Hepatocyte (in vitro differentiated cells): ENCODE measurements around the gene MPZL2. TPM values are rescaled to one million over a fixed set of nuclear protein-coding genes. Genes with fewer than 3 reads are reported as not detected.

Experiments
- DNase-seq: peaks from one replicate; pipeline ENCODE4 v3.0.0-alpha.2; 2016; ENCODE audit warnings: low spot score
- H2AFZ ChIP-seq: fragments of 200-600 bp; sonication (generic); 2 replicates; pipeline ENCODE4 v1.6.0; 2016; ENCODE audit warnings: antibody characterized with exemption, mild to moderate bottlenecking
- H3K27ac ChIP-seq: fragments of 200-600 bp; sonication (generic); 2 replicates; pipeline ENCODE4 v1.5.1; 2016; ENCODE audit warnings: mild to moderate bottlenecking
- H3K27me3 ChIP-seq: fragments of 200-600 bp; sonication (generic); 2 replicates; pipeline ENCODE4 v1.6.1; 2016
- H3K36me3 ChIP-seq: fragments of 200-600 bp; sonication (generic); replicated peaks from 2 replicates; pipeline ENCODE4 v1.5.1; 2016; ENCODE audit warnings: low read depth; ENCODE audit not compliant: insufficient read depth
- H3K4me1 ChIP-seq: fragments of 200-600 bp; sonication (generic); 2 replicates; pipeline ENCODE4 v1.5.1; 2016; ENCODE audit warnings: mild to moderate bottlenecking, moderate library complexity; ENCODE audit not compliant: insufficient read depth
- H3K4me2 ChIP-seq: fragments of 200-600 bp; sonication (generic); 2 replicates; pipeline ENCODE4 v1.6.0; 2016
- H3K4me3 ChIP-seq: fragments of 200-600 bp; sonication (generic); 2 replicates; pipeline ENCODE4 v1.5.1; 2016; ENCODE audit warnings: mild to moderate bottlenecking
- H3K79me2 ChIP-seq: fragments of 200-600 bp; sonication (generic); 2 replicates; pipeline ENCODE4 v1.6.0; 2017; ENCODE audit warnings: mild to moderate bottlenecking
- H3K9me2 ChIP-seq: fragments of 200-600 bp; sonication (generic); replicated peaks from 2 replicates; pipeline ENCODE4 v1.6.0; 2017; ENCODE audit warnings: mild to moderate bottlenecking; ENCODE audit not compliant: insufficient read depth
- H3K9me3 ChIP-seq: fragments of 200-600 bp; sonication (generic); 2 replicates; pipeline ENCODE4 v1.5.1; 2016; ENCODE audit warnings: low read depth, mild to moderate bottlenecking
- H4K20me1 ChIP-seq: fragments of 200-600 bp; sonication (generic); 2 replicates; pipeline ENCODE4 v1.6.0; 2016; ENCODE audit warnings: mild to moderate bottlenecking; ENCODE audit not compliant: insufficient read depth, poor library complexity, severe bottlenecking
- EZH2 ChIP-seq: fragments of 200-600 bp; sonication (generic); IDR thresholded peaks from 2 replicates; pipeline ENCODE4 v1.6.1; 2016; ENCODE audit warnings: antibody characterized with exemption, mild to moderate bottlenecking, borderline replicate concordance
- EZH2phosphoT487 ChIP-seq: fragments of 200-600 bp; sonication (generic); IDR thresholded peaks from one replicate; pipeline ENCODE4 v1.6.1; 2018; ENCODE audit warnings: antibody characterized with exemption, mild to moderate bottlenecking, low read depth, moderate library complexity; ENCODE audit not compliant: unreplicated experiment, severe bottlenecking
- WGBS: methylation state at CpG from one replicate; pipeline ENCODE4 v1.1.6; 2016; ENCODE audit warnings: low lambda C conversion rate; ENCODE audit errors: missing lambda C conversion rate; 5-methylcytosine and 5-hydroxymethylcytosine counted together
- polyA plus RNA-seq: library from polyadenylated mRNA; unstranded; fragments of >200 nt; fragmentation: Nextera tagmentation; extraction: Ambion mirVana; gene quantifications from 2 replicates; pipeline ENCODE4 v1.2.1, GENCODE V29; 2016
- total RNA-seq: library from RNA; depleted of rRNA; stranded (reverse); fragments of >200 nt; gene quantifications from 2 replicates; pipeline ENCODE4 v1.2.3, GENCODE V29; 2014
- TF ChIP-seq, protein P1 (sequence below): fragments of 200-600 bp; sonication (generic); IDR thresholded peaks from 2 replicates; pipeline ENCODE4 v1.5.1; 2016; ENCODE audit warnings: antibody characterized with exemption, mild to moderate bottlenecking; ENCODE audit not compliant: poor library complexity

The MPZL2 gene
- total and polyA plus RNA-seq, 2 experiments from 2014 or later: 47.2 to 48.0 TPM

DNA sequence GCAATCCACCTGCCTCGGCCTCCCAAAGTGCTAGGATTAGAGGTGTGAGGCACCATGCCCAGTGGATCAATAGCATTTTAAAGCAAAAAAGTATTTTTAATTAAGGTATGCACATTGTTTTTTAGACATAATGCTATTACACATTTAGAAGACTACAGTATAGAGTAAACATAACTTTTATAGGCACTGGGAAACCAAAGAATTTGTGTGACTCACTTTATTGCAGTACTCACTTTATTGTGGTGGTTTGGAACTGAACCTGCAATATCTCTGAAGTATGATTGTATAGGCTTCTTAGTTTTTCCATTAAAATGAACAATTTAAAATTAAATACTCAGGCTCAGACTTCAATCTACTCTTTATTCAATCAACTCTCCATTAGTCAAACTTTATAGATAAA, 22.9 kb upstream of the MPZL2 start:
- H3K4me2 ChIP-seq: no peak overlapping the region
- H3K9me3 ChIP-seq: no peaks in the 10 kb centered on the region
- H3K9me2 ChIP-seq: no peaks in the 10 kb centered on the region
- H3K27me3 ChIP-seq: no peaks in the 10 kb centered on the region
- TF ChIP-seq, protein P1, sequence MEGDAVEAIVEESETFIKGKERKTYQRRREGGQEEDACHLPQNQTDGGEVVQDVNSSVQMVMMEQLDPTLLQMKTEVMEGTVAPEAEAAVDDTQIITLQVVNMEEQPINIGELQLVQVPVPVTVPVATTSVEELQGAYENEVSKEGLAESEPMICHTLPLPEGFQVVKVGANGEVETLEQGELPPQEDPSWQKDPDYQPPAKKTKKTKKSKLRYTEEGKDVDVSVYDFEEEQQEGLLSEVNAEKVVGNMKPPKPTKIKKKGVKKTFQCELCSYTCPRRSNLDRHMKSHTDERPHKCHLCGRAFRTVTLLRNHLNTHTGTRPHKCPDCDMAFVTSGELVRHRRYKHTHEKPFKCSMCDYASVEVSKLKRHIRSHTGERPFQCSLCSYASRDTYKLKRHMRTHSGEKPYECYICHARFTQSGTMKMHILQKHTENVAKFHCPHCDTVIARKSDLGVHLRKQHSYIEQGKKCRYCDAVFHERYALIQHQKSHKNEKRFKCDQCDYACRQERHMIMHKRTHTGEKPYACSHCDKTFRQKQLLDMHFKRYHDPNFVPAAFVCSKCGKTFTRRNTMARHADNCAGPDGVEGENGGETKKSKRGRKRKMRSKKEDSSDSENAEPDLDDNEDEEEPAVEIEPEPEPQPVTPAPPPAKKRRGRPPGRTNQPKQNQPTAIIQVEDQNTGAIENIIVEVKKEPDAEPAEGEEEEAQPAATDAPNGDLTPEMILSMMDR: no peak
- WGBS: 50% methylated on average over 1 of the region's 1 CpG
- peaks cover 12% of the 10 kb centered on the region for H3K4me1 ChIP-seq
- peak overlapping the region; percentile 50 for H3K27ac ChIP-seq
- H3K36me3 ChIP-seq: no peaks in the 10 kb centered on the region
- no peak overlapping the region for H2AFZ ChIP-seq
- no peaks in the 10 kb centered on the region for H4K20me1 ChIP-seq
- no peaks in the 10 kb centered on the region for H3K79me2 ChIP-seq
- no peak overlapping the region for H3K4me3 ChIP-seq
- peak; percentile 30 for DNase-seq

DNA sequence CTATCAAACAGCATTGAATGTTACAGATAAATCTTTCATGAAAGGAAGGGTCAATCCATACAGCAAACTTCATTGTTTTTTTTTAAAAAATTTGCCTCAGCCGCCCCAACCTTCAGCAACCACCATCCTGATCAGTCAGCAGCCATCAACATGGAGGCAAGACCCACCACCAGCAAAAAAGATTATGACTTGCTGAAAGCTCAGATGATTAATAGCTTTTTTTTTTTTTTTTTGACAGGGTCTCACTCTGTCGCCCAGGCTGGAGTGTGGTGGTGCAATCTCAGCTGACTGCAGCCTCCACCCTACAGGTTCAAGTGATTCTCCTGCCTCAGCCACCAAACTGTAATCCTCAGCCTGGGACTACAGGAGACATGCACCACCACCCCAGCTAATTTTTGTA, 22.4 kb upstream of the MPZL2 start:
- H3K4me3 ChIP-seq: no peak overlapping the region
- no peaks in the 10 kb centered on the region for H3K9me3 ChIP-seq
- no peaks in the 10 kb centered on the region for H3K36me3 ChIP-seq
- H3K27me3 ChIP-seq: no peaks in the 10 kb centered on the region
- H4K20me1 ChIP-seq: no peaks in the 10 kb centered on the region
- no peaks in the 10 kb centered on the region for H3K79me2 ChIP-seq
- H2AFZ ChIP-seq: no peak overlapping the region
- H3K4me2 ChIP-seq: no peak overlapping the region
- peak overlapping the region; percentile 50 for H3K27ac ChIP-seq
- H3K9me2 ChIP-seq: no peaks in the 10 kb centered on the region
- 95% methylated on average over 2 of the region's 2 CpGs for WGBS
- no peak for DNase-seq
- peaks cover 12% of the 10 kb centered on the region for H3K4me1 ChIP-seq
- TF ChIP-seq, protein P1: no peak
- TF ChIP-seq EZH2 (no peak), EZH2phosphoT487 (no peak)

- no peaks in the 10 kb centered on the region for H3K27me3 ChIP-seq
- H3K79me2 ChIP-seq: no peaks in the 10 kb centered on the region
- no peaks in the 10 kb centered on the region for H4K20me1 ChIP-seq
- H3K36me3 ChIP-seq: no peaks in the 10 kb centered on the region
- no peaks in the 10 kb centered on the region for H3K9me2 ChIP-seq
- TF ChIP-seq EZH2phosphoT487: no peak
- TF ChIP-seq, protein P1: no peak
- no peak for TF ChIP-seq EZH2
- peaks cover 12% of the 10 kb centered on the region for H3K4me1 ChIP-seq
- no peaks in the 10 kb centered on the region for H3K9me3 ChIP-seq
- H3K4me3 ChIP-seq: no peak overlapping the region
- no peak overlapping the region for H2AFZ ChIP-seq
- H3K27ac ChIP-seq: peak overlapping the region; percentile 26
- no peak overlapping the region for H3K4me2 ChIP-seq
- 77% methylated on average over 4 of the region's 4 CpGs for WGBS
- DNase-seq: no peak
Measured at GRCh38 chr11:118283756-118284350, 19.8 kb upstream of the MPZL2 start.
